HG03354 (cell line): ENCODE measurements around the gene RALA.

ENCODE experiments used
- ATAC-seq: cut with Tn5 transposase; IDR thresholded peaks from one replicate; pipeline ENCODE4 v1.9.1; 2021; ENCODE audit warnings: mild to moderate bottlenecking; ENCODE audit not compliant: unreplicated experiment, poor library complexity, severe bottlenecking

Gene RALA, protein sequence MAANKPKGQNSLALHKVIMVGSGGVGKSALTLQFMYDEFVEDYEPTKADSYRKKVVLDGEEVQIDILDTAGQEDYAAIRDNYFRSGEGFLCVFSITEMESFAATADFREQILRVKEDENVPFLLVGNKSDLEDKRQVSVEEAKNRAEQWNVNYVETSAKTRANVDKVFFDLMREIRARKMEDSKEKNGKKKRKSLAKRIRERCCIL

GRCh38 chr7:39623047-39623731 lies at the start of gene RALA:
TSS of gene RALA (plus strand) at chr7:39623572. CDS start at chr7:39686668, 63,096 bp downstream.
- peak; percentile 95 for ATAC-seq

GRCh38 chr7:39574673-39575349 lies 48.6 kb upstream of the RALA start:
- ATAC-seq, result no peak

- no peak for ATAC-seq
These were observed 46.0 kb upstream of the RALA start for GRCh38 chr7:39577229-39577874.

DNA sequence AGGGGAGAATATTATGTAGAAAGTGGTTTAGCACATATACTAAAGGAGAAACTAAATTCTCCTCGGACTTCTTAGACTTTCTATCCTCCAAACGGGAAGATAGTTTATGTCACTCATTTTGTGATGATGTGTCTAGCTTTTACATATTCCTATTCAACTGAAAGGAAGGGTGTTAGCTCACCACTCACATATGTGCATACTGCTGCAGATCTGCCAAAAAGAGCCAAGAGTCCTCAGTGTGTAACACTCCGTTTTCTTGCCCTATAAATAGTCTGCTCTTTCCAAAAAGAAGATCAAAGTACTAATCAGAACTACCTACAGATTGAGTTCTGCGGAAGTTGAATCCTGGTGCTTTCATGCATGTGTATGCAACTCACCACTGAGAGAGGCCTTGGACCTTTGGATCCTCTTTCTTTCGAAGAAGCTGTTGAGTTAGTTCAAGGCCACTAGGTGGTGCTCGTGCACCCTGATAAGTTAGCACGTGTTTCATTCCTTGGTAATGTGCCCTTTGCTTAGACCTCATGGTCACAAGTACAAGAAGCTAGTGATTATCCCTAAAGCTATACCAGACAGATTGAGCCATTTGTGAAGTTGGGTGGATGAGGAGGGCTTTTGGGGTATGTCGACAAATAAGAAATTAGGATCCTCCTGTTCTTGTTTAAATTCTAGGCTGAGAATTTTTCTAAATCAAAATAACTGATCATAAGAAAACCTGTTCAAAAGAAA lies 43.1 kb upstream of the RALA start:
- peak; percentile 97 for ATAC-seq

- no peak for ATAC-seq
These were observed 40.8 kb upstream of the RALA start for GRCh38 chr7:39582536-39582935.

DNA sequence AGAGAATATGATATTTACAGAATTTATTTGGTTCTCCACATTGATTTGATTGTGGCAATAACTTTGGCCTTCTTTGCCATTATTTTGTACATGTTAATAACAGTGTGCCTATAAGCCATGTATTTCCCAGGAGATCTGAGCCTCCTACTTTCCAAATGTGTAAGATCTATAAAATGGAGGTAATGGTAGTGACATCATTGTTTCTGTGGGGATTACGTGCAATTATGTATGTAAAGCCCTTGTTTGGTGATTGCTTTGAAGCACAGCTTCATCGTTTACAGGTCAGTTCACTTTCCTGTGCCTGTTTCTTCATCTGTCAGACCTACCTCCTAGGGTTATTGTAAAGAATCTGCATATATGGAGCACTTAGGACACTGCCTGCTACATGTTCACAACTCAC lies 39.8 kb upstream of the RALA start:
- no peak for ATAC-seq

GRCh38 chr7:39587393-39587792 lies 36.0 kb upstream of the RALA start:
- ATAC-seq, result no peak

GRCh38 chr7:39588416-39588815 lies 35.0 kb upstream of the RALA start:
- no peak for ATAC-seq

GRCh38 chr7:39589323-39590111 lies 33.9 kb upstream of the RALA start:
- ATAC-seq, result peak; percentile 95

DNA sequence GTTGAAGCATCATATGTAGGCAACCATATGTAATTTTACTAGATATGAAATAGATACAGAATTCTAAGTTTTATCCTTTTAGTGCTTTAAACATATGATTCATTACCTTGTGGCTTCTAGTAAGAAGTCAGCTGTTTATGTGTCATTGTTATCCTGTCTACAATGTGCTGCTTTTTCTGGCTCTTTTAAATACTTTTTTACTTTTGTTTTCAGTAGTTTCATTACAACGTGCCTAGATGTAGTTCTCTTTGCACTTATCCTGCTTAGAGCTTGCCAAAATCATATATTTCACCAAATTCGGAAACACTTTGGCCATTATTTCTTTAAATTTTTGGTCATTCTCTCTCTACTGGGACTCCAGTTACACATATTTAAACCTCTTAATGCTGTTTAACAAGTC lies 30.8 kb upstream of the RALA start:
- peak; percentile 35 for ATAC-seq

DNA sequence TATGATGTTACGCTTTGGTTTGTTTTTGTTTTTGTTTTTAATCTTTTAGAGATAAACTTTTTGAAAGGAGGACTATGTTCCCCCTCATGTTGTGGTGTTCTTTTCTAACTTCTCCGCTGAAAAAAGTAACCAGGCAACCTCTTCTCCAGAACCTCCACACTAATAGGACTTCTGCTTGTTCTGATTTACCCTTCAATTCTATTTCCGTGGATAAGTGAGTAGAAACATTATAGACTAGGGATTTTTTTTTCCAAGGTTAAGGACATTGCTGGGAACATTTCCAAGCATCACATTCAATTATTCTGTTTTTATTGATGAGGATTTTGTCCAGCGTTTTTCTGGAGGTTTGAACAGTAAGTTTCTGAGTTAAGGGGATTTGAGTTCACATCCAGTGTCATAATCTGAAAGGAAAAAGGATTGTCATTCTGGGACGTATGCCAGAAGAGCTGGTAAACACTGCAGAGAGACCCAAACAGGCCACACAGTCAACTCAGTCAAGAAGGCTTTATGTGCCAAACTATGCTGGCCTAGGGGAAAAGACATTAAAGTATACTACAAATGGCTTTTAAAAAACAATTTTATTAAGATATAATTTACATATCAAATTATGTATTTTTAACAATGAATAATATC lies 28.3 kb upstream of the RALA start:
- ATAC-seq, result no peak

DNA sequence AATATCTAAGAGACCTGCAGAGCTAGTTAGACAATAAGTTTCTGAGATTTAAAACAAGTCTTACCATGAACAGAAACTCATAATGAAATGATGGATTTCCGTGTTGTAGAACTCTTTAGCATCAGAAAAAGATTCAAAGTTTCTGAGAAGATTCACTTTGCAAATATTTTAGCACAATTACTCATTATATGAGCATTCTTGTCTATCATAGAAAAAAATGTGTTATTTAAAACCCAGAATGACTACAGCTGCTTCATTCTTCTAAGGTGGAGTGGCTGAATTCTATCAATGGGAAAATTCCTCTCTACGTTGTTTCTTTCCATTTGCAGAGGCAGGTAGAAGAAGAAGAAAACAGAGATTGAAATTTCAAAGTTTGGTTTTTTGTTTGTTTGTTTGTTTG lies 21.0 kb upstream of the RALA start:
- ATAC-seq, result no peak

DNA sequence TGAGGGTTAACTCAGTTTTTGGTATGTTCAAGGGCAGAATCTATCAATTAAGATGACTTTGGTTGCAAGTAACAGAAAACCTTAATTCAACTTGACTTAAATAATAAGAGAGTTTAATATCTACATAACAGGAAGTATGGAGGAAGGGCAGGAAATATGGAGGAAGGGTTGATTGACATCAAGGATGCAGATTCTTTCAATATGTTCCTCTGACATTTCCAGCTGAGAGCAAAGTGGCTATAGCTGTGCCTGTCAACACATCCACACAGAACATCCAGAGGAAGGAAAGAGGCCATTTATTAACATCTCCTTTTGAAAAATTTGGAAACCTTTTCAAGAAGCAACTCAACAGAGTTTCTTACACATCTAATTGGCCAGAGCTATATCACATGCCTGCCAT lies 19.4 kb upstream of the RALA start:
- no peak for ATAC-seq

DNA sequence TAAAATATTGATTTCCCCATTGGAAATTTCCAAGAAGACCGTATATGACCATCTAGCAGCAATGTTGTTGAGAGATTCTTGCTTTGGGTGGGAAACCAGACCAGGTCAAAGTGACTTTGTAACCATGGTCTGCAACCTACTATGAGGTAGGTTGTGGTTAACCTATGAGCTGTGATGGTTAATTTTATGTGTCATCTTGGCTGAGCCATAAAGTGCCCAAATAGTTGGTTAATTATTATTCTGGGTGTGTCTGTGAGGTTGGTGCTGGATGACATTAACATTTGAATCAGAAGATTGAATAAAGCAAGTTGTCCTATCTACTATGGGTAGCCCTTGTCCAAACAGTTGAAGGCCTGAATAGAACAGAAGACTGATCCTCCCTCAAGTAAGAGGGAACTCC lies 18.3 kb upstream of the RALA start:
- peak; percentile 80 for ATAC-seq

GRCh38 chr7:39606352-39606751 lies 17.0 kb upstream of the RALA start:
- no peak for ATAC-seq

DNA sequence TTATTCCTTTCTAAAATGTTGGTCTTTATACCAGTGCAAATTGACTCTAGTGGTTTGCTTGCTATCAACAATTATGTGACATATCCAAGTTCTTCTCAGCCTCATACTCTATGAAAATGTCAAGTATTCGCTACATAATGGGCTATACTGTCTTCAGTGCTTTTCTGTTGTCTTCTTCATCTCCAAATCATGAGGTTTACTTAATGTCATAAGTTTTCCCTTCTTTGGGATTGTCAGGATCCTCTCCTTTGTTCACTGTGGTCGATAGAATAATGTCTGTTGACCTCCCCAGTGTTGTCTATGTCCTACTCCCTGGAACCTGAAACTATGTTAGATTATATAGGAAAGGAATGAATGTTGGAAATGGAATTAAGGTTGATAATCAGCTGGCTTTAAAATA lies 16.4 kb upstream of the RALA start:
- no peak for ATAC-seq

- ATAC-seq, result no peak
These were observed 15.5 kb upstream of the RALA start for GRCh38 chr7:39607865-39608264.

DNA sequence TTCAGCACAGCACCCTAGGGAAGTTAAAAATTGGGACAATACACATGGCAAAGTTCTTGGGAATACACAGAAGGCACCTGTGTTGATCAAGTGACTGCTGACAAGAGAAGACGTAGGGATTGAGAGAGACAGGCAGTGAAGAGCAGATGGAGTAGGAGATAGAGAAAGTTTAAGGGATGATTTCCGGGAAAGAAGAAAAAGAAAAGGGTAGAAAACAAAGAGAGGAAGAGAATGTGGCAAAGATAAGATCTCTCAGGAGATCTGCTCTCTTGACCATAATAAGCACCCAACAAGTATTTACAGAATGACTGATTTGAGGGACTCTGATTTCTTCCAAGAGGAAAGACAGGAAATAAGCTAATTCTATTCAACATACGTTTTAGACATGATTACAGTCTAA lies 15.1 kb upstream of the RALA start:
- no peak for ATAC-seq
